ENCODE measurements around the gene ING5. TPM values are rescaled to one million over a fixed set of nuclear protein-coding genes. Genes with fewer than 3 reads are reported as not detected.

The ING5 gene
- total RNA-seq, 3 donors from 2014 or later, result 24.6 to 52.3 (median 35.1) TPM

DNA sequence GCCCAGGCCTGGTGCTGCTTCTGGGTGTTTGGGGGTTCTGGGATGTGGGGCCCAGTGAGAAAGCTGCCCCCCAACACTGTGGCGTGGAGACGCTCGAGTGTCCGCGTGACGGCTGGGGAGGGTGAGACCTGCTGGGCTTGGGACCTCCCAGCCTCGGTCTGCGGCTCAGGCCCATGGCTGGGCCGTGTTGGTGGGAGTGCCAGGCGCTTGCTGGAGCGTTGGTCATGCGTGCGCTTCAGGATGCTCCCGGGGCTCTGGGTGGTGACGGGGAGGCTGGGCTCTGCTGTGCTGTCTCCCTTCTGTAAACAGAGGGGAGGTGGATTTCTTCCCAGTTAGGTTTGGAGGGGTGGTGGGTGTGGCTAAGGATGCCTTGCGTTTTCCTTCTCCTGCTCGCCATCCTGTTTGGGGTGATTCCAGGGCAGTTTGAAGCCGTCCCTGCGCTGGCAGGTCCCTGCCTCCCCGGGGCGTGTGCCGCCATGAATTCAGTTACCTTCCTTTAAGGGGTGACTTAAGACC is 75.4 kb downstream of the ING5 start:
- intact Hi-C loops (cut with DNase I, micrococcal nuclease), result no loop called here

GRCh38 chr2:241777686-241778627 is 76.1 kb downstream of the ING5 start:
- TF ChIP-seq CTCF (IDR thresholded peaks at IDR 0.05), result no peak
- intact Hi-C loops (cut with DNase I, micrococcal nuclease), result no loop called here
- Histone ChIP-seq H3K9me3 (no peaks in the 10 kb centered on the region), H3K36me3 (ENCODE audit: low read depth) (no peaks in the 10 kb centered on the region), H3K4me3 (no peak overlapping the region), H3K4me1 (ENCODE audit: low read depth) (peaks cover 21% of the 10 kb centered on the region)
- ATAC-seq (peak; percentile 1), DNase-seq (peak in 2 of 3 donors; percentile 55 to 58)

More for the DNA sequence above, 75.4 kb downstream of the ING5 start:
- Histone ChIP-seq H3K9me3 (no peaks in the 10 kb centered on the region), H3K4me3 (peak overlapping the region; percentile 23), H3K4me1 (ENCODE audit: low read depth) (peaks cover 24% of the 10 kb centered on the region), H3K36me3 (ENCODE audit: low read depth) (no peaks in the 10 kb centered on the region)
- TF ChIP-seq CTCF (IDR thresholded peaks at IDR 0.05), result no peak
- peak; percentile 28 for ATAC-seq
- DNase-seq, result peak; percentile 53 to 71 (median 70)

Other genes with a start within 250 kb of the ING5 start
- 100 to 1,000 TPM in 2 of 3 donors, 10 to 100 TPM in 1; 89.8 to 137 (median 129) TPM for gene STK25, start 193.5 kb upstream of the ING5 start, total RNA-seq
- 10 to 100 TPM in 1 of 3 donors, 1 to 10 TPM in 2; 6.7 to 25.5 (median 7.4) TPM for gene BOK, start 143.3 kb upstream of the ING5 start, total RNA-seq
- gene THAP4, start 64.9 kb upstream of the ING5 start, total RNA-seq, result 10 to 100 TPM; 67.3 to 86.2 (median 68.8) TPM
- 100 to 1,000 TPM in 1 of 3 donors, 10 to 100 TPM in 2; 87.9 to 154 (median 94.6) TPM for gene ATG4B, start 64.3 kb upstream of the ING5 start, total RNA-seq
- 10 to 100 TPM; 17.9 to 31.0 (median 19.7) TPM for gene DTYMK, start 15.2 kb upstream of the ING5 start, total RNA-seq
- 10 to 100 TPM; 52.2 to 88.6 (median 63.0) TPM for gene D2HGDH, start 32.6 kb downstream of the ING5 start, total RNA-seq
- 10 to 100 TPM; 15.1 to 46.5 (median 42.4) TPM for gene GAL3ST2, start 74.8 kb downstream of the ING5 start, total RNA-seq
- 10 to 100 TPM; 41.4 to 72.5 (median 71.0) TPM for gene NEU4, start 107.2 kb downstream of the ING5 start, total RNA-seq
- gene PDCD1, start 156.9 kb downstream of the ING5 start, total RNA-seq, result under 1 TPM in 2 of 3 donors, not detected in 1; 0.13 to 0.70 TPM
- not detected for gene RTP5, start 167.7 kb downstream of the ING5 start, total RNA-seq